HG02623 (cell line): ENCODE data around the gene CEACAM20.
"Not testable (repeated sequence)": the region's sequence is repeated elsewhere in the genome, so short reads cannot be mapped to it uniquely, and the experiment has no call there.

Experiments used
- ATAC-seq: cut with Tn5 transposase; IDR thresholded peaks from one replicate; pipeline ENCODE4 v1.9.1; 2021; ENCODE audit warnings: moderate library complexity; ENCODE audit not compliant: unreplicated experiment

The CEACAM20 gene

GRCh38 chr19:44498988-44499387 lies 30.5 kb downstream of the CEACAM20 start:
- no peak for ATAC-seq

DNA sequence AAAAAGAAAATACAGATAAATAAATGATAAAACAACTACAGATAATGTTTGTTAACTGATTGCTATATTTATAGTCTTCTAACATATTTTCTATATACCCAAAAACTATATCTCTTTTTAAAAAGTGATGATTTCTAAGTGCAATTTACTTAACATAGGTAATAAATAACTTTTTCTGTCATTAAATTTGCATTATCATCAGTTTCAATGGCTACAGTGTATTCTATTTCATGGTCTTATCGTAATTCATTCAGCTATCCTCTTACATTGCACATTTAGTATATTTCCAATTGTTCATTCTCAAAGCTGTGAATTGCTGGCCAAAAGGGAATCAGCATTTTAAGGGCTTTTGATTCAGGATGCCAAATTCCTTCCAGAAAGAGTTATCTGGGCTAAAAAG lies 32.8 kb downstream of the CEACAM20 start:
- ATAC-seq, result no peak

GRCh38 chr19:44476559-44477408 lies 52.7 kb downstream of the CEACAM20 start:
- no peak for ATAC-seq

DNA sequence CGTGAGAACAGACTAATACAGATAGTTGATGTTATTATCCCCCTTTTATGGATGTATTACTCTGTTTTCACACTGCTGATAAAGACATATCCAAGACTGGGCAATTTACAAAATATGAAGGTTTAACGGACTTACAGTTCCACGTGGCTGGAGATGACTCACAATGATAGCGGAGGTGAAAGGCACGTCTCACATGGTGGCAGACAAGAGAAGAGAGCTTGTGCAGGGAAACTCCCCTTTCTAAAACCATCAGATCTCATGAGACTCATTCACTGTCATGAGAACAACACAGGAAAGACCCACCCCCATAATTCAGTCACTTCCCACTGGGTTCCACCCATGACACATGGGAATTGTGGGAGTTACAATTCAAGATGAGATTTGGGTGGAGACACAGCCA lies 60.7 kb downstream of the CEACAM20 start:
- ATAC-seq, result not testable (repeated sequence)

- not testable (repeated sequence) for ATAC-seq
Measured at GRCh38 chr19:44462600-44463286, 66.7 kb downstream of the CEACAM20 start.
